Measurements from ENCODE around the gene TMEM161B.

The TMEM161B gene

DNA sequence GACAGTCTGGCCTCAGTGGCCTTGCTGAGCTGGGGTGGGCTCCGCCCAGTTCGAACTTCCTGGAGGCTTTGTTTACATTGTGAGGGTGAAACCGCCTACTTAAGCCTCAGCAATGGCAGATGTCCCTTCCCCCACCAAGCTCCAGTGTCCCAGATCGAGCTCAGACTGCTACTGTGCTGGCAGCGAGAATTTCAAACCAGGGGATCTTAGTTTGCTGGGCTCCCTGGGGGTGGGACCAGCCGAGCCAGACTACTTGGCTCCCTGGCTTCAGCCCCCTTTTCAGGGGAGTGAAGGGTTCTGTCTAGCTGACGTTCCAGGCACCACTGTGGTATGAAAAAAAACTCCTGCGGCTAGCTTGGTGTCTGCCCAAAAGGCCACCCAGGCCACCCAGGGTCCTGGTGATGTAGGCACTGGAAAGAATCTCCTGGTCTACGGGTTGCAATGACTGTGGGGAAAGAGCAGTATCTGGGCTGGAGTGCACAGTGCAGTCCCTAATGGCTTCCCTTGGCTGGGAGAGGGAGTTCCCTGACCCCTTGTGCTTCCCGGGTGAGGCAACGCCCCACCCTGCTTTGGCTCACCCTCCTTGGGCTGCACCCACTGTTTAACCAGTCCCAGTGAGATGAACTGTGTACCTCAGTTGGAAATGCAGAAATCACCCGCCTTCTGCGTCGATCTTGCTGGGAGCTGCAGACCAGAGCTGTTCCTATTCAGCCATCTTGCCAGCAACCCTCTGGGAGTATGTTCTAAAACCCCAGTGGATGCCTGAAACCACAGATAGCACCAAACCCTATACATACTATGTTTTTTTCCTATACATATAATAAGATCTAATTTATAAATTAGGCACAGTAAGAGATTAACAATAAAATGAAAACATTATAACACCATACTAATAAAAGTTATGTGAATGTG is 95.5 kb downstream of the TMEM161B start:
- H3K27me3 ChIP-seq (ENCODE audit: insufficient read depth, low read length), result no peaks in the 10 kb centered on the region
- H3K4me3 ChIP-seq (ENCODE audit: low read length), result no peak overlapping the region
- H3K9me3 ChIP-seq (ENCODE audit: insufficient read depth, low read depth, low read length), result peaks cover 5% of the 10 kb centered on the region; the same call in 1 of the 2 replicates
- H3K27ac ChIP-seq (ENCODE audit: low read length), result no peak overlapping the region
- H3K9ac ChIP-seq (ENCODE audit: low read depth, low read length), result no peak overlapping the region
- H3K36me3 ChIP-seq (ENCODE audit: insufficient read depth, low read depth, low read length), result no peaks in the 10 kb centered on the region
- H3K4me1 ChIP-seq (ENCODE audit: insufficient read depth, low read length), result no peaks in the 10 kb centered on the region

GRCh38 chr5:88159591-88159990 is 109.1 kb downstream of the TMEM161B start:
- Histone ChIP-seq H3K9ac (ENCODE audit: low read depth, low read length) (no peak overlapping the region), H3K9me3 (ENCODE audit: insufficient read depth, low read depth, low read length) (no peaks in the 10 kb centered on the region), H3K27me3 (ENCODE audit: insufficient read depth, low read length) (no peaks in the 10 kb centered on the region), H3K4me3 (ENCODE audit: low read length) (no peak overlapping the region), H3K36me3 (ENCODE audit: insufficient read depth, low read depth, low read length) (no peaks in the 10 kb centered on the region), H3K27ac (ENCODE audit: low read length) (no peak overlapping the region), H3K4me1 (ENCODE audit: insufficient read depth, low read length) (no peaks in the 10 kb centered on the region)

GRCh38 chr5:88158056-88158455 is 110.6 kb downstream of the TMEM161B start:
- H3K4me1 ChIP-seq (ENCODE audit: insufficient read depth, low read length), result no peaks in the 10 kb centered on the region
- H3K27me3 ChIP-seq (ENCODE audit: insufficient read depth, low read length), result no peaks in the 10 kb centered on the region
- H3K4me3 ChIP-seq (ENCODE audit: low read length), result no peak overlapping the region
- no peak overlapping the region for H3K9ac ChIP-seq (ENCODE audit: low read depth, low read length)
- H3K9me3 ChIP-seq (ENCODE audit: insufficient read depth, low read depth, low read length), result no peaks in the 10 kb centered on the region
- no peaks in the 10 kb centered on the region for H3K36me3 ChIP-seq (ENCODE audit: insufficient read depth, low read depth, low read length)
- no peak overlapping the region for H3K27ac ChIP-seq (ENCODE audit: low read length)

- no peaks in the 10 kb centered on the region for H3K27me3 ChIP-seq (ENCODE audit: insufficient read depth, low read length)
- no peaks in the 10 kb centered on the region; the same call in 1 of the 2 replicates for H3K9me3 ChIP-seq (ENCODE audit: insufficient read depth, low read depth, low read length)
- H3K9ac ChIP-seq (ENCODE audit: low read depth, low read length), result no peak overlapping the region
- no peak overlapping the region for H3K4me3 ChIP-seq (ENCODE audit: low read length)
- no peaks in the 10 kb centered on the region for H3K4me1 ChIP-seq (ENCODE audit: insufficient read depth, low read length)
- no peak overlapping the region for H3K27ac ChIP-seq (ENCODE audit: low read length)
- no peaks in the 10 kb centered on the region for H3K36me3 ChIP-seq (ENCODE audit: insufficient read depth, low read depth, low read length)
Observed at GRCh38 chr5:88154891-88155290, 113.8 kb downstream of the TMEM161B start.

GRCh38 chr5:88150747-88151146 is 117.9 kb downstream of the TMEM161B start:
- H3K36me3 ChIP-seq (ENCODE audit: insufficient read depth, low read depth, low read length), result no peaks in the 10 kb centered on the region

GRCh38 chr5:88145611-88146467 is 122.8 kb downstream of the TMEM161B start:
- no peak overlapping the region for H3K27ac ChIP-seq (ENCODE audit: low read length)
- H3K4me3 ChIP-seq (ENCODE audit: low read length), result peak overlapping the region; percentile 49
- H3K36me3 ChIP-seq (ENCODE audit: insufficient read depth, low read depth, low read length), result no peaks in the 10 kb centered on the region
- peaks cover 69% of the 10 kb centered on the region for H3K27me3 ChIP-seq (ENCODE audit: insufficient read depth, low read length)
- no peak overlapping the region for H3K9ac ChIP-seq (ENCODE audit: low read depth, low read length)
- no peaks in the 10 kb centered on the region; the same call in 1 of the 2 replicates for H3K9me3 ChIP-seq (ENCODE audit: insufficient read depth, low read depth, low read length)
- peaks cover 24% of the 10 kb centered on the region for H3K4me1 ChIP-seq (ENCODE audit: insufficient read depth, low read length)

More at GRCh38 chr5:88150747-88151146, 117.9 kb downstream of the TMEM161B start:
- Histone ChIP-seq H3K27me3 (ENCODE audit: insufficient read depth, low read length) (peaks cover 25% of the 10 kb centered on the region), H3K4me1 (ENCODE audit: insufficient read depth, low read length) (no peaks in the 10 kb centered on the region; the same call in 1 of the 2 replicates), H3K4me3 (ENCODE audit: low read length) (no peak overlapping the region), H3K9me3 (ENCODE audit: insufficient read depth, low read depth, low read length) (no peaks in the 10 kb centered on the region; the same call in 1 of the 2 replicates), H3K9ac (ENCODE audit: low read depth, low read length) (no peak overlapping the region), H3K27ac (ENCODE audit: low read length) (no peak overlapping the region)

DNA sequence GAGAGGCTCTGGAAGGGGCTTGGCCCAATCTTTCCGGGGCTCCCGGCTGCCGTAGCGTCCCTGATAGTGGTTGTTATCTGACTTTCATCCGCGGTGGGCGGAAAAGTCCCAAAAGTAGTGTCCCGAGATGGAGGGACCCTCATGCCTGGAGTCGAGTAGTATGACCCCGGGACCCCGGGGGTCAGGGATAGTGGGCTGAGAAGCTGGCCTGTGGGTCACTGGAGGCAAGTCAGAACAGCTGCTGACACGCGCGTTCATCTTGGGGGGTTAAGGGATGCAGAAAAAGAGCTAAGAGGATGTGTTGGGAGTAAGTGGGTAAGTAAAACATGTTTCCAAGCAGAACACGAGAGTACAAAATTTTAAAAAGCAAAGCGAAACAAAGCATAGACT is 123.4 kb downstream of the TMEM161B start:
- H3K4me3 ChIP-seq (ENCODE audit: low read length), result peak overlapping the region; percentile 49

More for the DNA sequence above, 123.4 kb downstream of the TMEM161B start:
- Histone ChIP-seq H3K27me3 (ENCODE audit: insufficient read depth, low read length) (peaks cover 75% of the 10 kb centered on the region), H3K9ac (ENCODE audit: low read depth, low read length) (no peak overlapping the region), H3K27ac (ENCODE audit: low read length) (no peak overlapping the region), H3K4me1 (ENCODE audit: insufficient read depth, low read length) (peaks cover 24% of the 10 kb centered on the region), H3K36me3 (ENCODE audit: insufficient read depth, low read depth, low read length) (no peaks in the 10 kb centered on the region), H3K9me3 (ENCODE audit: insufficient read depth, low read depth, low read length) (no peaks in the 10 kb centered on the region)

Data from iPS-20b (cell line).